Renal pelvis (tissue), 4 donors: ENCODE results near the gene SLC34A1. TPM values are rescaled to one million over a fixed set of nuclear protein-coding genes. Genes with fewer than 3 reads are reported as not detected.

Source experiments
- DNase-seq: peaks from one replicate; pipeline ENCODE4 v3.0.0-alpha.2; 2013
- polyA plus RNA-seq, 3 donors: library from polyadenylated mRNA; unstranded; fragments of 120-200 nt; gene quantifications; one replicate each; pipeline ENCODE4 v1.2.1, GENCODE V29; 2013; ENCODE audit not compliant: insufficient read length in 3 of 3

SLC34A1 gene
- polyA plus RNA-seq, 3 donors, result 215 to 304 (median 249) TPM

DNA sequence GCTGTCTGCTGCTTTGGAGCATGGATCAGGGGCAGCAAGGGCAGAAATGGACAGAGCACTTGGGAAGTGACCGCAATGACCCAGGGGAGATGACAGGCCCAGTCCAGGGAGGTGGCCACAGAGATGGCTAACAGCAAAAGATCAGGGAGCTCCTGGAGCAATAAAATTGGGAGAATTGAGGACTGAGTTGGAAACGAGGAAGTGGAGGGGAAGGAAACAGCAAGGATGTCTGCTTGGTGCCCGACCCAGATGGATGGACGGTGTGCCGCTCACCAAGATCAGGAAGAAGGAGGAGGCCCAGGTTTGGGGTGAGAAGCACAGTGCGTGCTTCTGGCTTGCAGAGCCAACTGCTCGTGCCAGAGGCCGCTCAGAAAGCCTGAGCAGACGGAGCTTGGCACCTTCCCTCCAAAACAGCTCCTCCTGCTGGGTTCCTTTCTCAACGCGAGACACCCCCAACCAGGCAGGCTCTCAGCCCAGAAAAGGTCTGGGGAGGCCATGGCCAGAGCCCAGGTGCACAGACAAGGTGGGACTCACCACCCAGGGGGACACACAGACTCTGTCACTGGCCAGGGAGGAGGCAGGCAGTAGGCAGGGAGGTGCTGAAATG lies 1.7 kb upstream of the SLC34A1 start:
- no peak for DNase-seq

DNA sequence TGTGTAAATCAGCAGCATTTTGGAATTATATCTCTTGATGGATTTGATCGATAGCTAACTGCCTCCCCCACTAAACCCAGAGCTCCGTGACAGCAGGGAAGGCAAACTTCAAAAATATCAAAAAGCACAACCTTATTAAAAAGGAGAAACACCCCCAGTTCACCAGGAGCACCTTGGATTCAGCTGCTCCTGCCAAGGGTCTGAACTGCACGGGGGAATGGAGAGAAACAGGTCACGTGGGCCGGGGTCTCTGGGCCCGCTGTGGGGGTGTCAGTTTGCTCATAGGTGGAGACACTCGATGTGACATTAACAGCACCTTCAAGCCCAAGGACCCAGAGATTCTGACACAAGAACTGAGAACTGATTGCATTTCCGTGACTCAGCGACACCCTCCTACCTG lies 1.1 kb upstream of the SLC34A1 start:
- DNase-seq, result no peak

DNA sequence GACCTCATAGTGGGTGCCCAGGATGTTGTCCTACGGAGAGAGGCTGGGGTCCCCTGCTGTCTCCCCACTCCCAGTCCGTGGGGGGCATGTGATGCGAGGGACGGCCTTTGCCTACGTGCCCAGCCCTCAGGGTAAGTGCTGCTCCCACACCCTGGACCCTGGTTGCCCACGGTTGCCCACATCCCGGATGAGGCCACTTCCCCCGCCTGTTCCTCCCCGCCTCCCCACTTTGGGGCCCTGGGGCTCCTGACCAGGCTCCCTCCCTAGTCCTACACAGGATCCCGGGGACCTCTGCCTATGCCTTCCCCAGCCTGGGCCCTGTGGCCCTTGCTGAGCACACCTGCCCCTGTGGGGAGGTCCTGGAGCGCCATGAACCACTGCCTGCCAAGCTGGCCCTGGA lies 1.5 kb downstream of the SLC34A1 start:
- no peak for DNase-seq

DNA sequence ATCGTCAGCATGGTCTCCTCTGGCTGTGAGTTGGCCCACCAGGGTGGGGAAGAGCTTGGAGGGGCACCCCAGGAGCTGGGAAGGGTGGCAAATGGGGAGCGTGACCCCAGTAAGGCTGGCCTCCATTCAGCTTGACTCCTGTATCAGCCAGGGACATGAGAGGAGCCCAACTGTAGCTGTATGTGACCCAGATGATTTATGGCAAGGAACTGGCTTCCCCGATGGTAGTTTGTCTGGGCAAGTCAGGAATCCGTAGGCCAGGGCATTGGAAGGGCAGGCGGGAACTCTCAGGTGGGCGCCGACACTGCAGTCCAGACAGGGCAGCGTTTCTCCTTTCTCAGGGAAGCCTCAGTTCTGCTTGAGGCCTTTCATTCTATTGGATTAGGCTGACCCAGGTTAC lies 2.3 kb downstream of the SLC34A1 start:
- DNase-seq, result no peak

DNA sequence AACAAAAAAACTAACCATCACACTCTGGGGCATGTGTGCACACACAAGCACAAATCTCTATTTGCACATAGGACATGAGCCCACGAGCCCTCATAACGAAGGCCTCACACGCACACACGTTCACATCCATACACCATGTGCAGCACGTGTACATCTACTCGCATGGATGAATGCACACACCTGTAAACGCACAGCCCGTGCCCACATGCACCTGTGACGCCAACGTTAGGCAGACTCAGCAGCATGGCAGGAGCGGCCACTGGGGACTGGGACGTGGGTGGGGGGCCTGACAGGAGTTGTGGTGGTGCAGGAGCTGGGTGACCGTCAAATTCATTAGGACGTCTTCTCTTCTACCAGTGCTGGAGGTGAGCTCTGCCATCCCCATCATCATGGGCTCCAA lies 3.2 kb downstream of the SLC34A1 start:
- DNase-seq, result no peak

DNA sequence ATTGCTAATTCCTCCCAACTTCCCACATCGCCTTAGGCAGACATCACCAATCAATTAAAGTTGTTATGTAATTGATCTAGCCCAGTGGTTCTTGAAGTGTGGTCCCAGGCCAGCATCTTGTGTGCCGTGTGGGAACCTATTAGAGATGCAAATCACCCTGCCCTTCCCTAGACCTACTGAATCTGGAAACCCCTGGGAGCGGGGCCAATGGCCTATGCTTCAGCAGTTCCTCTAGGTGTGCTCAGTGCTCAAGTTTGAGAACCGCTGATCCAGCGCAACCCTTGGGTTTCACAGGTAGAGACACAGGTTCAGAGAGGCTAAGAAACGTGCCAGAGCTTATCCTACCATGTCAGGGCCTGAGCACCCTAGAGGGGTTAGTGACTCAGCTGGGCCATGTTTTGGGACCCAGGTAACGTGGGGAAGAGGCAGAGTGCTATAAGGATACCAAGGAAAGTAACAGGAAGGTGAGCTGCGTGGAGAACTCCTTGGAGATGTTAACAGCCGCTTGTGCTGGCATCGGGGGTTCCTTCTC lies 4.4 kb downstream of the SLC34A1 start:
- no peak for DNase-seq

DNA sequence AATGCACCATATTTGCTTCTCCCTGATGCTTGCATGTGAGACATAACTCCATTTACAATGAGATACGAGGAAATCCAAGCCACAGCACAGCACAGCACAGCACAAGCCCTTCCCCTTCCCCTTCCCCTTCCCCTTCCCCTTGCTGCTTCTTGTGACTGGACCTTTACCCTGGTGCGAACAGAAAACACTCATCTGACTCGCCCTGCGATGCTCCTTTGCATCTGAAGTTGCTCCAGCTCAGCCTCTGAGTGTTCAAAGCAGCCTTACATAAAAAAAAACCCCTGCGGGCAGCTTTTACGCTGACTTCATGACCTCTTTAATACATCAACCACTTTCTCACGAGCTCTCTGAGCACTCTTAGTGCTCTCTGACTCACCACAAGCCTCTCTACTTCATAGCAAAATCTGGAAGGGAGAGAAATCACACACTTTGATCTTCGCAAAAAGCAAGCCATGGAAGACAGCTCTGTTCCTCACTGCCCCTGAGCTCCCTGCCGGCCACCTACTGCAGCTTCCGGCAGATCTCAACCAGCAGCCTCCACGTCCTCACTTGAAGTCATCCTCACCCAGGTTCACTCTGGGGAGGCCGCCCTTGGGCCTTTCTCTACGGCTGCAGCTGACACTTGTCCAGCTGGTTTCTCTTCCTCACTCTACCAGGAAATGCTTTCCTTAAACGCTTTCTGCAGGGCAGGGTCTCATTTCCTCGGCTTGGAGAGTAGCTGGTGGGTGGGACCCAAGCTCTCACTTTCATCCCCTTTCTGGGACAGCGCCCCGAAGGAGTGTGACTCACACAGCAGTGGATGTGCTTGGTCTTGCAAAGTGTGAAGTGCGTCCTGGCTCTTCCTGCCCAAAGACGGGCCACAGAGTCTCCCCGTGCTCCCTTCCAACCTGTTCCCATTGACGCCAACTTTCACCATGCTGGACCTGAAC lies 5.3 kb downstream of the SLC34A1 start:
- DNase-seq, result no peak

DNA sequence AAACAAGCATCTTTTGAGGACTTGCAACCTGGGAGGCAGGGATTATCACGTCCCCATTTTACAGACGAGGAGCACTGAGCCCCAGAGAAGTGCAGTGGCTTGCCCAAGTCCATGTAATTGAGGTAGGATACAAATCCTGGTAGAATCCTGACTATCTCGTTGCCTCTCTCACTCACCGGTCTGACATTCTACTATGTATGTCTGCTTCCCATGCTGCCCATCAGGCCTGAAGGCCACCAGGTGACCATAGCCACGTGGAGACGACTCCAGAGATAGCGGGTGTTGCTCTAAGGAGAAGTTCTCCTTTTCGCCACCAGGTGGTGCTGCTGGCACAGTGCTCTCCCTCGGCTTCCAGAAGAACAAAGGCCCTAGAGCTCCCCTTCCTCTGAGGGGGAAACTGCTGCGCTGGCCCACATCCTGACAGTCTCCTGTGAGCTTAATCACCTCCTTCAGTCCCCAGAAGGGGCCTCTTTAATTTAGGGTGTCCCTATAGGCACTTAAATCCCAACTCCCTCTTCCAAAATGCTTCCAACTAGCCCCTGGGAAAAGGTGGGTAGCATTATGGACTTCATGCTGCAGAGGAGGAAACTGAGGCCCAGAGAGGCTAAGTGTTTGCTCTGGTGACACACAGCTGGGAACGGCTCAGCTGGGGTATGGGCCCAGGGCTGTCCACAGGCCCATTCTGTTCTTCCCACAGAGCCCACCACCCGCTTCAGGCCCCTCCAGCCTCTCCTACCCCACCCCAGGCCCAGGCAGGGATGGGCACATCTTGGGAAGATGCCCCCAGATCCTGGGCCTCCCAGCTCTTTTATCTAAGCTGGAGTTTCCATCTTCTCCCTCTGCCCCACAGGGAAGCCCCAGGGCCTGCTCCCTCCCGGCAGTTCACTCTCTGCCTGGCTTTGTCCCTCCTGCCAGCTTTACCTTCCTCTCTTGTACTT lies 6.4 kb downstream of the SLC34A1 start:
- peak; percentile 88 for DNase-seq

DNA sequence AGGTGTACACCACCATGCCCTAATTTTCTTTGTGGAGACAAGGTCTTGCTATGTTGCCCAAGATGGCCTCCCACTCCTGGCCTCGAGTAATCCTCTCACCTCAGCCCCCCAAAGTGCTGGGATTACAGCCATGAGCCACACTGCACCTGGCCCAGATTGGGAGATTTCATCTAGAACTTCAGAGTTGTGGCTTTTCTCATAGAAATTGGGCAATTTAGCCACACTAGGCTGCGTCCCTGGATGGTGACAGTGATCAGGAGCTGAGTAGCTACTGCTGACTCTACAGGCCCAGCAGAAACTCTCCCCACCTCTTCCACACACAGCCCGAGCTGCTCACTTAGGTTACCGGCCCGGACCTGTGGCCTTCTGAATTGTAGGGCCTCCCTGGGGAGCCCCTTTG lies 8.5 kb downstream of the SLC34A1 start:
- DNase-seq, result no peak

DNA sequence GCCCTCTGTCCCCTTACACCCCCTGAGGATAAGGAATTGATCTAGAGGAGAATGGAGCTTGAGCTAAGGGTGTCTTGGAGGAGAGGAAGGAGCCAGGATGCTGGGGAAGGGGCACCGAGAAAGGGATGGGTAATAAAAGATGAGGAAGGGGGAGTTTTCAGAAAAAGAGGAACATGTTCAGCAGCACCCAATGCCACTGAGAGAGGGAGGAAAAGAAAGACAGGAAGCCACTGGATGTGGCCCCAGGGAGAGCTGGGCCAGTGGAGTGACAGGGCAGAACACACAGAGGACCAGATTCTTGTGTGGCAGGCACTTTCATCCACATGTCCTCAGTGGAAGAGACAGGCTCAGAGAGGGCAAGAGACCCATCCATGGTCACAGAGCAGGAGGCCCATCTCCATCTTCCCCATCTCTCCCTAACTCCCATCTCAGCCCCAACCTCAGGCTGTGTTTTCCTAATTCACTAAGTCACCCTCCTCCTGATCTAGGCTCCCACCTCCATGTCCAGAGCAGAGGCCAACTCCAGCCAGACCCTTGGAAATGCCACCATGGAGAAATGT lies 9.1 kb downstream of the SLC34A1 start:
- no peak for DNase-seq

DNA sequence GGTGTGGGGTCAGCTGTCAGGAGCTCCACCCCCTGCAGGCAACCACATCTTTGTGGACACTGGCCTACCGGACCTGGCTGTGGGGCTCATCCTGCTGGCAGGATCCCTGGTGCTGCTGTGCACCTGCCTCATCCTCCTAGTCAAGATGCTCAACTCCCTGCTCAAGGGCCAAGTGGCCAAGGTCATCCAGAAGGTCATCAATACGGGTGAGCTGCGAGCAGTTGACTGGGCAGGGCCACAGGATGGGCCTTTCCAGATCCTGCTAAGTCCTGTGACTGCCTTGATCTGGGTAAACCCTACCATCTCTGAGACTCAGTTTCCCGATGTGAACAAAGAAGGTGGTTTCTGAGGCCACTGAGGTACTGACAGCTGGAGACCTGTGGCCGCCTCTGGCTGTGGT lies 9.8 kb downstream of the SLC34A1 start:
- no peak for DNase-seq

DNA sequence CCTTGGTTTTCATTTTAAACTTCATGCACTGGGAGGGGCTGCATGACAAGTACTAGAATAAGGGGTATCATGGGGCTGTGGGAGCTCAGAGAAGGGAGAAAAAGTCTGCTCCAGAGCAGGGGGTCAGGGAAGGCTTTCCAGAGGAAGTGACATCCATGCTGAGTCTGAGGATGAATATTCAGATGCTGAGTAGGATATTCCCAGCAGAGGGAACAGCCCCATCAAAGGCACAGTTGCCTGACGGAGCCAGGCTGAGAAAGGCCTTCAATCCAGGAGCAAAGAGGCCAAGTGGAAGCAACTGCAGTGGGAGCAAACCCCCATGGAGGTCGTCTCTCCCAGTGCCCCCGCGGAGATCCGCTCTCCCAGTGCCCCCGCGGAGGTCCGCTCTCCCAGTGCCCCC lies 11.8 kb downstream of the SLC34A1 start:
- no peak for DNase-seq

DNA sequence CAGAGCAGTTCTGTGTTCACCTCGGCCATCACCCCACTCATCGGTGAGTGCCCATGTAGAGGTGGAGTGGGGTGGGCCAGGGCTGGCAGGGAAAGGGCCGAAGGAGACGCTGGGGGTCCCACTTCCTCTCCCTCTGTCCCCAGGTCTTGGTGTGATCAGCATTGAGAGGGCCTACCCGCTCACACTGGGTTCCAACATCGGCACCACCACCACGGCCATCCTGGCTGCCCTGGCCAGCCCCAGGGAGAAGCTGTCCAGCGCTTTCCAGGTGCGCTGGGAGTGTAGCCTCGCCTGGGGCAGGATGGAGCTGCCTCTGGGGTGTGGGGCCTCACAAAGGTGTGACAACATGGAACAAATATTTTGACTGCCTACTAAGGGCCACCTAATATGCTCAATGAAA lies 12.6 kb downstream of the SLC34A1 start:
- DNase-seq, result no peak

DNA sequence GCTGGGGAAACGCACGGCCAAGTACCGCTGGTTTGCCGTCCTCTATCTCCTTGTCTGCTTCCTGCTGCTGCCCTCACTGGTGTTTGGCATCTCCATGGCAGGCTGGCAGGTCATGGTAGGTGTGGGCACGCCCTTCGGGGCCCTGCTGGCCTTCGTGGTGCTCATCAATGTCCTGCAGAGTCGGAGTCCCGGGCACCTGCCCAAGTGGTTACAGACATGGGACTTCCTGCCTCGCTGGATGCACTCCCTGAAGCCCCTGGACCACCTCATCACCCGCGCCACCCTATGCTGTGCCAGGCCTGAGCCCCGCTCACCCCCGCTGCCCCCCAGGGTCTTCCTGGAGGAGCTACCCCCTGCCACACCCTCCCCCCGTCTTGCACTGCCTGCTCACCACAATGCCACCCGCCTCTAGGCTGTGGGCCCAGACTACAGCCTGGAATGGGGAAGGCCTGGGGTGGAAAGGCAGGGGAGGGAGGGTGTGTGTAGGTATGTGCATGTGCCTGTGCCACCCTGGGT lies 13.7 kb downstream of the SLC34A1 start:
- no peak for DNase-seq

DNA sequence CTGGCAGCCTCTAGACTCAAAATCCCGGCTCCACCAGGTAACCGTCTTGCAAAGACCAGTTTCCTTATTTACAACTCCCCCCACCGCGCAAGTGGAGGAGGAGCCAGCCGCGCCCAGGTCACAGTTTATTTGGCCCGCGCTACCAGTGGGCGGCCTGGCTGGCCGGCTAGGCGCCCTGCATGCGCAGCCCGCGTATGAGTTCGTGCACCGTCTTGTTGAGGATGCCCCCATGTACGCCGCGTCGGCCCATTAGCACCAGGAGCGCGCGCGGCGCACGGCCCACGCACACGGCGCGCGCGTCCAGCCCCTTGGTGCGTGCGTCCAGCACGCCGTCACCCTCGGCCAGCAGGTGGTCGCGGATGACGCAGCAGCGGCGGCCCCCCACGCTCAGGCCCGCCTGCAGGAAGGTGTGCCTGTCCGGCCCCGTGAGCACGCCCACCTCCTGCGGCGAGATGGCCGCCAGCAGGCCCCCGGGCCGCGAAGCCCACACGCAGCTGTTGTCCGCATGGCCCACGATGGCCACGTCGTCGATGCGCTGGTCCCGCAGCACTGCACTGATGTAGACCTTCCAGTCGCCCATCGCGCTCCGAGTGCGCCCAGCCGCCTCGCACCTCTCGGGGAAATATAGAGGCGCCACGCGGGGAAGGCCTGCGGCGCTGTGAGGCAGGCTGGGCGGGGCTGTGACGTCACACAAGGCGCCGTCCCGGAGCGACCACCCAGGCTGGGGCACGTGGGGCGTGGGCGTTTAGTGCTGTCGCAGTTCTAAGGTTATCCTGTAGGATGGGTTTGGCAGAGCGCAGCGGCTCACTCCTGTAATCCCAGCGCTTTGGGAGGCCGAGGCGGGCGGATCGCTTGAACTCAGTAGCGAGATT lies 16.0 kb downstream of the SLC34A1 start, which contains the start of gene PFN3:
PFN3 (minus strand) TSS at position 665 of the 872 bp plus-strand sequence; CDS start at position 580, 85 bp downstream.
- DNase-seq, result peak; percentile 59

DNA sequence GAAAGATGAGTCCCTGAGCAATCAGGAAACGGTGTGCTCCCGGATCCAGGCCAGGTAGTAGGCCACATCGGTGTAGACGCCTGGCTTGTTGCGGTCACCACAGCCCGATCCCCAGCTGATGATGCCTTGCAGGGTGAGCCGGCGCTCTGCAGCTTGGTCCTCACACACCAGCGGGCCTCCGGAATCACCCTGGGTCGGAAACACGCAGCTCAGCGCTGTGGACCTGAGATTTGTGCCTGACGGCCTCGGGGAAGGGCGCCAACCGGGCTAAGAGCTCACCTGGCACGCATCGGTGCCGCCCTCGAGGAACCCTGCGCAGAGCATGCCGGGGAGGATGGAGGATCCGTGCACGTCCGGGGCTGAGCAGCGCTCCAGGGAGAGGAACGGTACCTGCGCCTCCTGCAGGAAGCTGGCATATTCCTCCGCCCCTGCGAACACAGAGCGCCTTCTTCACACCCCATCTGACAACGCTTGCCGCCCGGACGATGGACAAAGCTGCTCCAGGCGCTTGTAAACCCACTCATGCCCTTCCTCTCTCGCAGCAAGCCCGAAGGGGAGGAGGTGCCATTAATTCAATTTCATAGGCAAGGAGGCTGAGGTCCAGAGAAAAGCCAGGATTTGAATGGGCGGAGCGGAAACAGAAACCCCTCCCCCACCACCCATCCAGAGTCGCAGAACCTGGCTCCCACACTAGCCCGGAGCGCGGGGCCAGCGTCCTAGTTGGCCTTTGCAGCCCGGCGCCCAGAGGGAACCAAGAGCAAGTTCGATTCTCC lies 18.2 kb downstream of the SLC34A1 start:
- peak; percentile 63 for DNase-seq

DNA sequence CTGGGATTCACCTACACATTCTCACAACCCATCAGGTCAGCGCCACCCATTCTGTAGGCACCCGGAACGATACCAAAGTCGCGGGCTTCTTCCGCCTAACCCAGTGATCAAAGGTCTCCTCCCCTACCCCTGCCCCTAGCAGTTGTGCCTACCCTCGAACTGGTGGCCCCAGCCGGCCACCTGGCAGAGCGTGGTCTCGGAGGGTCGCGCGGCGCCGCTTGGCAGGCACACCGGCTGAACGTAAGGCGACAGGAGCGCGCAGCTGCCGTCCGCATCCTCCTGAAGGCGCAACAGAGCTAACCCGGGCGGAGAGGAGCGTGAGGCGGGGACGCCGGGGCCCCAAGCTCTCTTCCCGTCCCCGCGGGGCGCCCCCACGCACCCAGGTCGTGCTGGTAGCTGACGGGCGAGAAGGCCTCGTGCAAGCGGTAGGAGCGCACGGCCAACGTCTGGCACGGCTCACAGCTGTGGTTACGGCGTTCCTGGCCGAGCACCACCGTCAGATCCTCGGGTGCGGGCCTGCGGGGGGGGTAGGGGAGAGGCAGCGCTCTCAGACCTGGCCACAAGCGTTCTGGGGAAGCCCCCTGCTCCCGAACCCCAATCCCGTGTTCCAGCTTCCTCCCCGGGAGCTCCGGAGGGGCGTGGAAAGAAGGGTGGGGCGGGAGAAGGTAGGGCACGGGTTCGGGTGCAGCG lies 19.0 kb downstream of the SLC34A1 start:
- no peak for DNase-seq

DNA sequence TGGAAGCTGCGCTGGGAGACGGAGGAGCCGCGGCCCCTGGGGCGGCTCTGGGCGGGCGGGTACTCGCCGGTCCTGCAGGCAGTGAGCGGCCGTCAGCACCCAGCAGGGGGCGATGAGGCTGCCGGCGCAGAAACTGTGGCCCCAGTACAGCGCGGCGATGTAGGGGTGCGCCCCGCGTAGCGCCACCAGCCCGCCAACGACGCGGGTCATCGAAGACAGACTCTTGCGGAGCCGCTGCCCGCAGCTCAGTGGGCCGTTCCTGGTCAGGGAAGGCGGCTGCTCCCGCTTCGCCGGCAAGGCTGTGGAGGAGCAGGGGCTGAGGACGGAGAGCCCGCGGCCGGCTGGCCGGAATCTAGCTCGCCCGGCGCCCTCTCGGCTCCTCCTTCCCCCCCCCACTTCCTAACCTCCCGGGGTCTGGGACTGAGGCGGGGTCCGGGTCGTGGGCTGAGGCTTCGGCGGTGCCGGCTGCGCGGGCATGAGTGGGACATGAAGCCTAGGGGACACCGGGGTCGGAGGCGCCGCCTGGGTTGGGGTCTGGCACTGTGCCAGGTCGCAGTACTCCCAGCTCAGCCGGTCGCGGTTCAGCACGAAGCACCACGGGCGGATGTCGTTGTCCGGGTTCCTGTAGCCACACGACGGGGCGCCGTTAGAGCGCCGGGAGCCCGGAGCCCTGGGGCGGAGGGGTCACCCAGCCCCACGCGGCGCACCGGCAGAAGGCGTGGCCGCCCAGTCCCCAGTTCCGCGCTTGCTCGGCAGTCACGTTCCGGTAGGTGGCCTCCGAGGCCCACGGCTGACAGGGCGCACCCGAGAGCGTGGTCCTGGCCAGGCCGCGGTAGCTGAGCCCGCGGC lies 19.8 kb downstream of the SLC34A1 start:
- peak; percentile 66 for DNase-seq
